ENCODE data around the gene SULF2.

DNA sequence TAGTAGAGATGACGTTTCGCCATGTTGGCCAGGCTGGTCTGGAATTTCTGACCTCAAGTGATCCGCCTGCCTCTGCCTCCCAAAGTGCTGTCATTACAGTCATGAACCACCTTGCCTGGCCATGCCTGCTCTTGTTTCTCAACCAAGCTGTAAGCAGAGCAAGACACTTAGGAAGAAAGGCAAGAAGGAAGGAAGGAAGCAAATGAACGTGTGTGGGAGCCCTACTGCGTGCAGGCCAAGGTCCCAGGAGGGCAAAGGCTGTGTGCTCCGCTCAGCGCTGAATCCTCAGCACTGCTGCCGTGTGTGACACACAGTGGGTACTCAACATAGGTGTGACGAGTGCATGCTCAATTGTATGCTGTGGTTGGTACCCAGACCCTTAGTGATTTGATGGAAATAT lies 47.4 kb downstream of the SULF2 start:
- TF ChIP-seq RAD21 (IDR thresholded peaks at IDR 0.05; ENCODE audit: low read length) (no peak), CTCF (conservative IDR thresholded peaks at IDR 0.05; ENCODE audit: low read depth, low read length) (no peak), POLR2A (IDR thresholded peaks at IDR 0.05; ENCODE audit: low read depth, low read length) (no peak), MXI1 (IDR thresholded peaks at IDR 0.05; ENCODE audit: borderline replicate concordance, low read depth, low read length) (no peak), MAFK (IDR thresholded peaks at IDR 0.05; ENCODE audit: low read depth, low read length) (no peak), MAZ (IDR thresholded peaks at IDR 0.05; ENCODE audit: borderline replicate concordance, low read depth, low read length) (no peak), BHLHE40 (IDR thresholded peaks at IDR 0.05; ENCODE audit: low read depth, low read length) (no peak)
- TF ChIP-seq, protein P1, sequence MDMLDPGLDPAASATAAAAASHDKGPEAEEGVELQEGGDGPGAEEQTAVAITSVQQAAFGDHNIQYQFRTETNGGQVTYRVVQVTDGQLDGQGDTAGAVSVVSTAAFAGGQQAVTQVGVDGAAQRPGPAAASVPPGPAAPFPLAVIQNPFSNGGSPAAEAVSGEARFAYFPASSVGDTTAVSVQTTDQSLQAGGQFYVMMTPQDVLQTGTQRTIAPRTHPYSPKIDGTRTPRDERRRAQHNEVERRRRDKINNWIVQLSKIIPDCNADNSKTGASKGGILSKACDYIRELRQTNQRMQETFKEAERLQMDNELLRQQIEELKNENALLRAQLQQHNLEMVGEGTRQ (IDR thresholded peaks at IDR 0.05; ENCODE audit: low read depth, low read length): no peak

All from IMR-90 (cell line).